Hepatocyte (in vitro differentiated cells): ENCODE data around the gene PAN3. TPM values are rescaled to one million over a fixed set of nuclear protein-coding genes. Genes with fewer than 3 reads are reported as not detected.

ENCODE experiments used
- DNase-seq: peaks from one replicate; pipeline ENCODE4 v3.0.0-alpha.2; 2016; ENCODE audit warnings: low spot score
- H2AFZ ChIP-seq: fragments of 200-600 bp; sonication (generic); 2 replicates; pipeline ENCODE4 v1.6.0; 2016; ENCODE audit warnings: antibody characterized with exemption, mild to moderate bottlenecking
- H3K27ac ChIP-seq: fragments of 200-600 bp; sonication (generic); 2 replicates; pipeline ENCODE4 v1.5.1; 2016; ENCODE audit warnings: mild to moderate bottlenecking
- H3K27me3 ChIP-seq: fragments of 200-600 bp; sonication (generic); 2 replicates; pipeline ENCODE4 v1.6.1; 2016
- H3K36me3 ChIP-seq: fragments of 200-600 bp; sonication (generic); replicated peaks from 2 replicates; pipeline ENCODE4 v1.5.1; 2016; ENCODE audit warnings: low read depth; ENCODE audit not compliant: insufficient read depth
- H3K4me1 ChIP-seq: fragments of 200-600 bp; sonication (generic); 2 replicates; pipeline ENCODE4 v1.5.1; 2016; ENCODE audit warnings: mild to moderate bottlenecking, moderate library complexity; ENCODE audit not compliant: insufficient read depth
- H3K4me2 ChIP-seq: fragments of 200-600 bp; sonication (generic); 2 replicates; pipeline ENCODE4 v1.6.0; 2016
- H3K4me3 ChIP-seq: fragments of 200-600 bp; sonication (generic); 2 replicates; pipeline ENCODE4 v1.5.1; 2016; ENCODE audit warnings: mild to moderate bottlenecking
- H3K79me2 ChIP-seq: fragments of 200-600 bp; sonication (generic); 2 replicates; pipeline ENCODE4 v1.6.0; 2017; ENCODE audit warnings: mild to moderate bottlenecking
- H3K9me2 ChIP-seq: fragments of 200-600 bp; sonication (generic); replicated peaks from 2 replicates; pipeline ENCODE4 v1.6.0; 2017; ENCODE audit warnings: mild to moderate bottlenecking; ENCODE audit not compliant: insufficient read depth
- H3K9me3 ChIP-seq: fragments of 200-600 bp; sonication (generic); 2 replicates; pipeline ENCODE4 v1.5.1; 2016; ENCODE audit warnings: low read depth, mild to moderate bottlenecking
- H4K20me1 ChIP-seq: fragments of 200-600 bp; sonication (generic); 2 replicates; pipeline ENCODE4 v1.6.0; 2016; ENCODE audit warnings: mild to moderate bottlenecking; ENCODE audit not compliant: insufficient read depth, poor library complexity, severe bottlenecking
- CTCF ChIP-seq: fragments of 200-600 bp; sonication (generic); IDR thresholded peaks from 2 replicates; pipeline ENCODE4 v1.5.1; 2016; ENCODE audit warnings: antibody characterized with exemption, mild to moderate bottlenecking; ENCODE audit not compliant: poor library complexity
- EZH2 ChIP-seq: fragments of 200-600 bp; sonication (generic); IDR thresholded peaks from 2 replicates; pipeline ENCODE4 v1.6.1; 2016; ENCODE audit warnings: antibody characterized with exemption, mild to moderate bottlenecking, borderline replicate concordance
- EZH2phosphoT487 ChIP-seq: fragments of 200-600 bp; sonication (generic); IDR thresholded peaks from one replicate; pipeline ENCODE4 v1.6.1; 2018; ENCODE audit warnings: antibody characterized with exemption, mild to moderate bottlenecking, low read depth, moderate library complexity; ENCODE audit not compliant: unreplicated experiment, severe bottlenecking
- WGBS: methylation state at CpG from one replicate; pipeline ENCODE4 v1.1.6; 2016; ENCODE audit warnings: low lambda C conversion rate; ENCODE audit errors: missing lambda C conversion rate; 5-methylcytosine and 5-hydroxymethylcytosine counted together
- polyA plus RNA-seq: library from polyadenylated mRNA; unstranded; fragments of >200 nt; fragmentation: Nextera tagmentation; extraction: Ambion mirVana; gene quantifications from 2 replicates; pipeline ENCODE4 v1.2.1, GENCODE V29; 2016
- total RNA-seq: library from RNA; depleted of rRNA; stranded (reverse); fragments of >200 nt; gene quantifications from 2 replicates; pipeline ENCODE4 v1.2.3, GENCODE V29; 2014

PAN3 gene
- total and polyA plus RNA-seq, 2 experiments from 2014 or later = 6.9 to 29.8 TPM

GRCh38 chr13:28129911-28130693, 8.2 kb upstream of the PAN3 start:
- Histone ChIP-seq H3K27ac (no peak overlapping the region), H2AFZ (no peak overlapping the region)

DNA sequence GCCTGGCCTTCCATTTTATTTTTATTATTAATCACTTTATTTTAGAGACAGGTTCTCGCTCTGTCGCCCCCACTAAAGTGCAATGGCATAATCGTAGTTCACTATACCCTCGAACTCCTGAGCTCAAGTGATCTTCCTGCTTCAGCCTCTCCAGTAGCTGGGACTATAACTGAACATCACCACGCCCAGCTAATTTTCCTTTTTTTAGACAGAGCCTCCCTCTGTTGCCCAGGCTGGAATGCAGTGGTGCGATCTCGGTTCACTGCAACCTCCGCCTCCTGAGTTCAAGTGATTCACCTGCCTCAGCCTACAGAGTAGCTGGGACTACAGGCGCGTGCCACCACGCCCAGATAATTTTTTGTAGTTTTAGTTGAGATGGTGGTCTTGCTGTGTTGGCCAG, 6.7 kb upstream of the PAN3 start:
- Histone ChIP-seq H3K4me3 (no peak overlapping the region), H3K4me1 (peaks cover under 1% of the 10 kb centered on the region), H3K4me2 (no peak overlapping the region), H3K27me3 (no peaks in the 10 kb centered on the region), H3K79me2 (peaks cover 6% of the 10 kb centered on the region), H3K9me3 (no peaks in the 10 kb centered on the region), H4K20me1 (no peaks in the 10 kb centered on the region), H3K27ac (no peak overlapping the region), H2AFZ (no peak overlapping the region), H3K9me2 (no peaks in the 10 kb centered on the region), H3K36me3 (no peaks in the 10 kb centered on the region)
- DNase-seq = no peak
- WGBS = 93% methylated on average over 11 of the region's 11 CpGs
- TF ChIP-seq EZH2 = no peak
- TF ChIP-seq CTCF = no peak
- TF ChIP-seq EZH2phosphoT487 = no peak

More at GRCh38 chr13:28129911-28130693, 8.2 kb upstream of the PAN3 start:
- no peaks in the 10 kb centered on the region for H3K36me3 ChIP-seq
- no peaks in the 10 kb centered on the region for H3K9me2 ChIP-seq
- DNase-seq = no peak
- H3K4me2 ChIP-seq = no peak overlapping the region
- no peaks in the 10 kb centered on the region for H3K4me1 ChIP-seq
- H3K4me3 ChIP-seq = no peak overlapping the region
- H3K9me3 ChIP-seq = no peaks in the 10 kb centered on the region
- TF ChIP-seq CTCF (no peak), EZH2 (no peak), EZH2phosphoT487 (no peak)
- H3K27me3 ChIP-seq = no peaks in the 10 kb centered on the region
- H4K20me1 ChIP-seq = no peaks in the 10 kb centered on the region
- 78% methylated on average over 5 of the region's 5 CpGs for WGBS
- H3K79me2 ChIP-seq = no peaks in the 10 kb centered on the region

DNA sequence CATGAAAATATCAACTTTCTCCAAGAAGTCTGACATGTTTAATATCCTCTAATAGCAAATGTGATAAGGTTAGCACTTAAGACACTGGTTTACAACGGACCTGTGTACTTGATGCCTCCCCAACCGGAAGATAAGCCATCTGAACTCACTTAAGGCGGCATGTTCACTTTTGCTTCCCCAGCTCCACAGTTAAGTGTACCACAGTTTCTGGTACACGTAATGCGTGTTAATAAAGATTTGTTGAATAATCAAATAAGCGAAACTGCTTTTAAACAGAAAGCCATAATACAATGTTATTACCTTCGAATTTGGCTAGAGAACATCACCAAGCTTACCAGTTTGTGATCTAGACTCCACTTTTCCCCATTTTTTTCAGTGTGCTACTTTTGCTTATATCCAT, 1.4 kb upstream of the PAN3 start:
- Histone ChIP-seq H3K79me2 (peaks cover 46% of the 10 kb centered on the region), H3K36me3 (no peaks in the 10 kb centered on the region), H3K4me2 (peak overlapping the region; percentile 90), H3K4me3 (peak overlapping the region; percentile 97), H3K27me3 (no peaks in the 10 kb centered on the region), H4K20me1 (peaks cover 21% of the 10 kb centered on the region), H3K9me2 (no peaks in the 10 kb centered on the region), H2AFZ (peak overlapping the region; percentile 69), H3K9me3 (no peaks in the 10 kb centered on the region), H3K4me1 (peaks cover 13% of the 10 kb centered on the region), H3K27ac (no peak overlapping the region)
- peak; percentile 6 for DNase-seq
- TF ChIP-seq EZH2phosphoT487 (no peak), EZH2 (no peak)
- 53% methylated on average over 7 of the region's 7 CpGs for WGBS

DNA sequence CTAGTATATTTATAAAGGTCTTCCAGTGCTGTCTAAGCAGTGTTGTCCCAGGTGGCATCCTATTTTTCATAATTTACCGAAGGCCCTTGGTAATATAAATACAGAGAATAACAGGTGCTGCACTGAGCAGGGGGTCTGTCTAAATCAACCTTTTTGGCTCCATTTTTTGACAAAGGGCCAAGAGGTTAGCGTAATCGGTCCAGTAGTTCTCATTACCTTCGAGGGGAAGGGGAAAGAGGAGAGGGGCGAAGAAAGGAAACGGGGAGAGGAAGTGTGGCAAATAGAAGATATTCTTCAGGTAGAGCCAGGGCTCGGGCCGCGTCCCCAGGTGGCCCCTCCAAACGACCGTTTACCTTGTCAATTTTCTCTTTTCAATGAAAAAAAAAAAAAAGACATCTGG, 749 bp upstream of the PAN3 start:
- no peaks in the 10 kb centered on the region for H3K27me3 ChIP-seq
- peak overlapping the region; percentile 99 for H3K27ac ChIP-seq
- TF ChIP-seq EZH2phosphoT487 (no peak), EZH2 (no peak), CTCF (no peak)
- H4K20me1 ChIP-seq = peaks cover 28% of the 10 kb centered on the region
- no peak for DNase-seq
- H3K9me3 ChIP-seq = no peaks in the 10 kb centered on the region
- peak overlapping the region; percentile 97 for H3K4me3 ChIP-seq
- H3K79me2 ChIP-seq = peaks cover 52% of the 10 kb centered on the region
- no peaks in the 10 kb centered on the region for H3K36me3 ChIP-seq
- 0% methylated on average over 11 of the region's 11 CpGs for WGBS
- no peaks in the 10 kb centered on the region for H3K9me2 ChIP-seq
- peak overlapping the region; percentile 69 for H2AFZ ChIP-seq
- peaks cover 17% of the 10 kb centered on the region for H3K4me1 ChIP-seq
- H3K4me2 ChIP-seq = peak overlapping the region; percentile 90
